Activated naive CD4-positive, alpha-beta T cell (primary cell): Measurements from ENCODE around the gene MTSS2.
"Not testable (repeated sequence)": the region's sequence is repeated elsewhere in the genome, so short reads cannot be mapped to it uniquely, and the experiment has no call there.

Source experiments
- DNase-seq, 4 experiments: peaks; one replicate each; lab custom pipeline; 2025; lab: John Stamatoyannopoulos, UW

MTSS2 gene

DNA sequence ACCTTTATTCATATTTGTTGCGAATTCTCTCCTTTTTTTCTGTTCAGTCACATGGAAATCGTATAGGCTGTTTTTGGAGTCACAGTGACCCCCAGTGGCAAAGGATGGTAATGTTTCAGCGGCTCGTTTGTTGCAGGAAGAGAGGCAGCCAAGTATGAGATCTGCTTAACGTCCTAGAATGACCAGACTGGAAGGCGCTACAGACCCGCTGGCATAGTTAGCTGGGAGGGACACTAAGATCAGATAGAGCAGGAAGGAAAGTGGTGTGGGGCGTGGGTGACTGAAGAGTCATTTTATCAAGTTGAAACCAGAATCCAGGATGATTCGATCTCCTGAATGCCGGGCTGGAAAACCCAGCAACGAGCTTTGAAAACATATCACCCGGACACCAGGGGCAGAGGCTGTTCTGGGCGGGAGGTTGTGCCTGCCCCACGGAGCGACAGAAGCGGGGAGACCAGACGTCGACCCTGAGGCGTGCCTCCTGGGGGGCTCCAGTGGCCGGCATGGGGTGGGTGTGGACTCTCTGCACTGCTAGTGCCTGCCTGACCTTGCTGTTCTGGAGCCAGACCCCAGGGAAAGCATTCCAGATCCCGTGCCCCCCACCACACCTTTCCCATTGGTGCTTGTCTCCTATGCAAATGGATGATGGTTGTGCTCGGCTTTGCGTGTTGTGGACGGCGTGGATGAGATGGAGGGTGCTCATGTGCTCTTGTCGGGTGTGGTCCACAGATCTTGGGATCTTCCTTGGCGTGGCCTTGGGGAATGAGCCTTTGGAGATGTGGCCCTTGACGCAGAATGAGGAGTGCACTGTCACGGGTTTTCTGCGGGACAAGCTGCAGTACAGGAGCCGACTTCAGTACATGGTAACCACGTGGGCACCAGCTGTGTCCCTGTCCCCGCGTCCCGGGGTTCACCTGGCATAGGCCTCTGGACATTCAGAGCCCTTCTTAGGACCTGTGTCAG, 31.8 kb downstream of the MTSS2 start:
- DNase-seq = peak; percentile 55 to 69 (median 61)

DNA sequence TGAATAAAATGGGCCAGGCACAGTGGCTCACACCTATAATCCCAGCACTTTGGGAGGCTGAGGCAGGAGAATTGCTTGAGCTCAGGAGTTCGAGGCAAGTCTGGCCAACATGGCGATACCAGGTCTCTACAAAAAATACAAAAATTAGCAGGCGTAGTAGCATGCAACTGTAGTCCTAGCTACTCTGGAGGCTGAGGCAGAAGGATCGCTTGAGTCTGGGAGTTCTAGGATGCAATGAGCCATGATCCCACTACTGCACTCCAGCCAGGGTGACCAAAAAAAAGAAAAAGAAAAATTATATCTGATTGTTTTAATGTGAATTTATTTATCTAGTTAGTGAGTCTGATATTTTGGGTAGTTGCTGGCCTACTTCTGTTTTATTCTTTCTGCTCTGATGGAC, 32.4 kb downstream of the MTSS2 start:
- no peak for DNase-seq

- DNase-seq = no peak
Observed at GRCh38 chr16:70652322-70652721, 33.5 kb downstream of the MTSS2 start.

GRCh38 chr16:70651524-70651923, 34.3 kb downstream of the MTSS2 start:
- no peak for DNase-seq

- DNase-seq = no peak
Observed at GRCh38 chr16:70650216-70650615, 35.6 kb downstream of the MTSS2 start.

DNA sequence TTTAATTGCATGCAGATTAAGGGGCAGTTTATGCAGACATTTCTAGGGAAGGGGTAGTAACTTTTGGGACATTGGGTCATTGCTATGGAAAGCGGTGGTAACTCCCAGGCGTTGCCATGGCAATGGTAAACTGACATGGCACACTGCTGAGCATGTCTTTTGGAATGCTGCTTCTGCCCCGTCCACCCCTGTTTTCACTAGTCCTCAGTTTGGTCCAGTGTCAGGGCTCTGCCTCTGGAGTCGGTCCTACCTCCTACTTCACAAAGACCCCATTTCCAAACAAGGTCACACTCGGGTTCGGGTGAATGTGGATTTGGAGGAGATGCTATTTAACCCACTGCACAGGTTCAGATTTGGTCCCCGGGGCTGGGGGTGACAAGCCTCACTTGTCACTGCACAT, 36.6 kb downstream of the MTSS2 start:
- no peak for DNase-seq

GRCh38 chr16:70648606-70649005, 37.2 kb downstream of the MTSS2 start:
- DNase-seq = no peak

- DNase-seq = no peak
Observed at GRCh38 chr16:70647441-70648359, 38.2 kb downstream of the MTSS2 start.

DNA sequence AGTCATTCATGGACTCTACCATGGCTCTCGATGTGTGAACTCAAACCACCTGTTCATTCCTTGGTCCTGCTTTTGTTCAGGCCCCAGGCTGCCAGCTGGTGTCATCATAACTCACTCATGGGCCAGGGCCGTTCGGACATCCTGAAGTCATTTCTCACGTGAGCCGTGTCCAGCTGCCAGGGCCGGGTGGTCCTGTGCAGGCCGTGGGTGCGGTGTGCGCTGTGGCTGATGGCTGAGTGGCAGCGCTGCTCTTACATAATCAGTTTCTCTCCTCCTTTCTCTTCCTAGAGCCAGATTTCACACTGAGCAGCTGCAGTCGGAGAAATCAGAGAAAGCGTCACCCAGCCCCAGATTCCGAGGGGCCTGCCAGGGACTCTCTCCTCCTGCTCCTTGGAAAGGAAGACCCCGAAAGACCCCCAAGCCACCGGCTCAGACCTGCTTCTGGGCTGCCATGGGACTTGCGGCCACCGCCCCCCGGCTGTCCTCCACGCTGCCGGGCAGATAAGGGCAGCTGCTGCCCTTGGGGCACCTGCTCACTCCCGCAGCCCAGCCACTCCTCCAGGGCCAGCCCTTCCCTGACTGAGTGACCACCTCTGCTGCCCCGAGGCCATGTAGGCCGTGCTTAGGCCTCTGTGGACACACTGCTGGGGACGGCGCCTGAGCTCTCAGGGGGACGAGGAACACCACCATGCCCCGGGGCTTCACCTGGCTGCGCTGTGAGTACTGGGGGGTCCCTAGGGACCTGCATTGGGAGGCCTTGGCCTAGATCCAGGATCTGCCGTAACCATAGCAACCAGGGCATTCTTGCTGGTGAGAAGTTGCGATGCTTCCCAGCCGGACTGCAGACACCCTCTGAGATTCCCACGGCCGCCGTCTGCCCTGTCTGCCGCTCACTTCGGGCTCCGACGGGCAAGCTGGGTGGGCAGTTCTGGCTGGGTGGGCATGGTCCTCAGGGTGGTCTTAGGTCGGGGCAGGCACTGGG, 39.3 kb downstream of the MTSS2 start, which contains the start of gene IL34:
Gene IL34, plus strand, starts transcription at position 300 of the 982 bp plus-strand sequence. Its CDS starts 389 bp downstream, at position 689.
- no peak for DNase-seq

DNA sequence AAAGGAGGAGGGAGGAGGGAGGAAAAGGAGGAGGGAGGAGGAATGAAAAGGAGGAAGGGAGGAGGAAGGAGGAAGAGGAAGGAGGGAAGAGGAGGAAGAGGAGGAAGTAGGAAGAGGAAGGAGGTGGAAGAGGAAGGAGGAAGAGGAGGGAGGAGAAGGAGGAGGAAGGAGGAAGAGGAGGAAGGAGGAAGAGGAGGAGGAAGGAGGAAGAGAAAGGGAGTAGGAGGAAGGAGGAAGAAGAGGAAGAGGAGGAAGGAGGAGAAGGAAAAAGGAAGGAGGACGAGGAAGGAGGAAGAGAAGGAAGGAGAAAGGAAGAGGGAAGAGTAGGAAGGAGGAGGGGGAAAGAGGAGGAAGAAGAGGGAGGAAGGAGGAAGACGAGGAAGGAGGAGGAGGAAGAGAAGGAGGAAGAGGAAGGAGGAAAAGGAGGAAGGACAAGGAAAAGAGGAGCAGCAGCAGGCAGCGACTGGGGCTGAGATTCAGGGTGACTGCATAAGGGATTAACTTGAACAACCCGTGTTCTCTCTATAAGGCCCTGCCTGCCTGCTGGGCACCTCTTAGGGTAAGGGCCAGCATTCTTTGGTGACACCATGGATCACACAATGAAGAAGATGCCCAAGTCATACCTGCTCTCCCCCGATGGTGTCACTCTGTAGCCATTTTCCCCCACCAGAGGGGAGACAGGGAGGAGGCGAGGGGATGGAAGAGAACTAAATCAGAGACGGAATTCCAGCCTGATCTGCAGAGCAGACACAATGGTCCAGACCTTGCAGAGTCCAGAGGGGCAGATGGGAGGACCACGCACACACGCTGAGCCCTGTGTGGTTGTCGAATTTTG, 40.9 kb downstream of the MTSS2 start:
- DNase-seq = no peak

GRCh38 chr16:70643264-70643663, 42.6 kb downstream of the MTSS2 start:
- DNase-seq = not testable (repeated sequence)

DNA sequence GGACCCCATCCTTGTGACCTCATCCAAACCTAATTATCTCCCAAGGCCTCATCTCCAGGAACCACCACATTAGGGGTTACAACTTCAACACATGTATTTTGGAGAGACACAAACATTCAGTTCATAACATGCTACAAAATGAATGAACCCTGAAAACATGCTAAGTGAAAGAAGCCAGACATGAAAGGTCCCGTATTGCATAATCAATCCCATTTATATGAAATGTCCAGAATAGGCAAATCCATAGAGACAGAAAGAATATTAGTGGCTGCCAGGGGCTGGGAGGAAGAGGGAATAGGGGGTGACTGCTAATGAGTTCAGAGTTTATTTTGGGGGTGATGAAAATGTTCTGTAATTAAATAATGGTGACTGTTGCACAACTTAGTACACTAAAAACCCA, 43.2 kb downstream of the MTSS2 start:
- DNase-seq = no peak

DNA sequence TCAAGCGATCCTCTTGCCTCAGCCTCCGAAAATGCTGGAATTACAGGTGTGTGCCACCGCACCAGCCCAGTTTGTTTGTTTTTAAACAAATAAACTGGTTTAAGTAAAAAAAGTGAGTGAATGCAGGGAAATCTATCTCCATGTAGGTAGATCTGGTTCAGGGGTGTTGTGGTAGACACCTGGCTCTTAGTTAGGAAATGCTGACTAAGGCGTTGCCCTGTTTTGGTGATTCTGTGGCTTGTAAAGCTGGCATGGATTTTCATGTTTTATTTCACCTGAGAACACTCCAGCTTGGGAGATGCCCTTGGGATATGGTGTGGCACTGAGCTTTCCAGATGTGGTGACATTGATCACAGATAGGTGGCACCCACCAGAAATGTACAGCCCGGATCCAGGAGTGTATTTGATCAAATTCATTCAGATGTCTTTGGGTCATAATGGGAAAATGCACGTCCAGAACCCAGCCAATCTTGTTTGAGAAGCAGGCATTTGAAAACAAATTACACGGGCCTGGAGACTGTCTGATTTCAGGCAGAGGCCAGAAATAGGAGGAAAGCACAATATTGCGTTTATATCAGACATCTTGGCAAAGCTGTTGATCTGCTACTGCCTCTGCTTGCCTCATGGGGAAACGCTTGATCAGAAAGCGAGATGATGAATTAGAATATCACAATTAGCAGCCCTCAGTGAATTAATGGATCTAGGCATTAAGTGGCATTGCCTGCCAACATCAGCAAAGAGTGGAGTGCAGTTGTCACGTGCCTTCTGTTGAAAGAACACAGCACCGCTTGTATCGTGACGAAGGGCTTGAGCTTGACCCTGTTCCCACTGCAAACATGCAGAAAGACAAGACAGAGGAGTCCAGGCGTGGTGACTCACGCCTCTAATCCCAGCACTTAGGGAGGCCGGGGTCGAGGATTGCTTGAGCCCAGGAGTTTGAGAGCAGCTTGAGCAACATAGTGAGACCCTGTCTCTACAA, 46.8 kb downstream of the MTSS2 start:
- no peak for DNase-seq
